IPS-NIHi7 (cell line): ENCODE data around the gene ADARB2.
"Not testable (repeated sequence)": the region's sequence is repeated elsewhere in the genome, so short reads cannot be mapped to it uniquely, and the experiment has no call there.

Experiments used
- DNase-seq: peaks from one replicate; pipeline ENCODE4 v3.0.0; 2012; ENCODE audit warnings: mixed read lengths; ENCODE audit errors: extremely low spot score

Gene ADARB2

GRCh38 chr10:1616701-1617100 lies 120.6 kb downstream of the ADARB2 start:
- not testable (repeated sequence) for DNase-seq

- no peak for DNase-seq
These were observed 122.0 kb downstream of the ADARB2 start for GRCh38 chr10:1615186-1615954.

GRCh38 chr10:1613511-1613910 lies 123.8 kb downstream of the ADARB2 start:
- DNase-seq: no peak

- no peak for DNase-seq
These were observed 124.4 kb downstream of the ADARB2 start for GRCh38 chr10:1612908-1613307.

GRCh38 chr10:1611936-1612550 lies 125.3 kb downstream of the ADARB2 start:
- DNase-seq: peak; percentile 43

GRCh38 chr10:1610986-1611770 lies 126.1 kb downstream of the ADARB2 start:
- no peak for DNase-seq

GRCh38 chr10:1609648-1609970 lies 127.7 kb downstream of the ADARB2 start:
- DNase-seq: no peak

- peak; percentile 68 for DNase-seq
These were observed 128.3 kb downstream of the ADARB2 start for GRCh38 chr10:1608851-1609647.

- DNase-seq: no peak
These were observed 128.9 kb downstream of the ADARB2 start for GRCh38 chr10:1608408-1608807.

GRCh38 chr10:1607466-1607865 lies 129.9 kb downstream of the ADARB2 start:
- no peak for DNase-seq

GRCh38 chr10:1605999-1606940 lies 131.1 kb downstream of the ADARB2 start:
- DNase-seq: no peak

- no peak for DNase-seq
These were observed 132.2 kb downstream of the ADARB2 start for GRCh38 chr10:1605121-1605520.

- no peak for DNase-seq
These were observed 133.1 kb downstream of the ADARB2 start for GRCh38 chr10:1604246-1604645.

GRCh38 chr10:1603181-1603580 lies 134.1 kb downstream of the ADARB2 start:
- no peak for DNase-seq

- DNase-seq: no peak
These were observed 135.3 kb downstream of the ADARB2 start for GRCh38 chr10:1602037-1602484.

GRCh38 chr10:1601406-1601805 lies 135.9 kb downstream of the ADARB2 start:
- no peak for DNase-seq

- DNase-seq: no peak
These were observed 136.5 kb downstream of the ADARB2 start for GRCh38 chr10:1600861-1601260.

- no peak for DNase-seq
These were observed 138.8 kb downstream of the ADARB2 start for GRCh38 chr10:1598393-1599153.

GRCh38 chr10:1597370-1598146 lies 139.8 kb downstream of the ADARB2 start:
- DNase-seq: no peak
